Measurements from ENCODE around the gene OASL. TPM values are rescaled to one million over a fixed set of nuclear protein-coding genes. Genes with fewer than 3 reads are reported as not detected.
"Not testable (repeated sequence)": the region's sequence is repeated elsewhere in the genome, so short reads cannot be mapped to it uniquely, and the experiment has no call there.

Gene OASL
- total RNA-seq, 1 donor, result under 0.01 TPM

GRCh38 chr12:121065345-121065744 is 26.3 kb upstream of the OASL start:
- no peak for DNase-seq (ENCODE audit: low read depth)
- no peak overlapping the region for H3K4me3 ChIP-seq (ENCODE audit: low read depth, low read length)
- no peak for TF ChIP-seq CTCF (IDR thresholded peaks at IDR 0.05; ENCODE audit: insufficient read depth, low read depth, low read length)

DNA sequence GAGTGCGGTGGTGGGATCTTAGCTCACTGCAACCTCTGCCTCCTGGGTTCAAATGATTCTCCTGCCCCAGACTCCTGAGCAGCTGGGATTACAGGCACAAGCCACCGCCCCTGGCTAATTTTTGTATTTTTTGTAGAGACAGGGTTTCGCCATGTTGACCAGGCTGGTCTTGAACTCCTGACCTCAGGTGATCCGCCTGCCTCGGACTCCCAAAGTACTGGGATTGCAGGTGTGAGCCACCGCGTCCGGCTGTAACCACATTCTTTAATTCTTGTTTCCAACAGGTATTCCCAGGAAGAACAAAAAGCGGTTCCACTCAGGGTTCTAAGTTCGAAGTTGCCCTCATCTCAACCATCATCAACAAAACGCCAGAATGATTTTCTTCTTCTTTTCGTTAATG is 25.5 kb upstream of the OASL start:
- DNase-seq (ENCODE audit: low read depth); H3K4me3 ChIP-seq (ENCODE audit: low read depth, low read length): not testable (repeated sequence)

GRCh38 chr12:121064116-121064515 is 25.1 kb upstream of the OASL start:
- no peak overlapping the region for H3K4me3 ChIP-seq (ENCODE audit: low read depth, low read length)
- TF ChIP-seq CTCF (IDR thresholded peaks at IDR 0.05; ENCODE audit: insufficient read depth, low read depth, low read length), result no peak
- no peak for DNase-seq (ENCODE audit: low read depth)

- H3K4me3 ChIP-seq (ENCODE audit: low read depth, low read length), result no peak overlapping the region
- no peak for DNase-seq (ENCODE audit: low read depth)
- no peak for TF ChIP-seq CTCF (IDR thresholded peaks at IDR 0.05; ENCODE audit: insufficient read depth, low read depth, low read length)
Measured at GRCh38 chr12:121062391-121063045, 23.5 kb upstream of the OASL start.

DNA sequence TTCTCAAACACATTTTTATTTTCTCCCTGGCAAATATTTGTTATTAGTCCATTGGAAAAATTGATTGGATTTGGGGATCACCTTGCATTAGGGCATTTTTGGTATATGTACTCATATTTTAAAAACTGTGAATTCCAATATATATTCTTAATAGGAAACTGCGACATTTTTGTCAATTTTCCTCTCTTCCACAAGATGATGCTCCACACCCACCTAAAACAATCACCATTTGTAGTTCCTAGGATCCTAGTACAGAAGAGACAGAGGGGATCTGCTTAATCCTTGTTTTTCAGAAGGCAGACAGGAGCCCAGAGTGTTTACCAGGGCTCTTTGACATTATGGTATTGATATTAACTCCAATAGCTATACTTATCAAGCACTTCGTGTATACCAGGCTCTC is 22.8 kb upstream of the OASL start:
- peak; percentile 38 for TF ChIP-seq CTCF (IDR thresholded peaks at IDR 0.05; ENCODE audit: insufficient read depth, low read depth, low read length)
- no peak for DNase-seq (ENCODE audit: low read depth)
- H3K4me3 ChIP-seq (ENCODE audit: low read depth, low read length), result no peak overlapping the region

- peak overlapping the region; percentile 30 for H3K4me3 ChIP-seq (ENCODE audit: low read depth, low read length)
- DNase-seq (ENCODE audit: low read depth), result peak; percentile 74
- TF ChIP-seq CTCF (IDR thresholded peaks at IDR 0.05; ENCODE audit: insufficient read depth, low read depth, low read length), result peak; percentile 54
Measured at GRCh38 chr12:121060149-121061001, 21.3 kb upstream of the OASL start.

- H3K4me3 ChIP-seq (ENCODE audit: low read depth, low read length), result no peak overlapping the region
- TF ChIP-seq CTCF (IDR thresholded peaks at IDR 0.05; ENCODE audit: insufficient read depth, low read depth, low read length), result no peak
- DNase-seq (ENCODE audit: low read depth), result no peak
Measured at GRCh38 chr12:121059031-121059898, 20.2 kb upstream of the OASL start.

Measured in fibroblast of villous mesenchyme (primary cell).